Keratinocyte (primary cell): ENCODE data around the gene CACNG4. TPM values are rescaled to one million over a fixed set of nuclear protein-coding genes. Genes with fewer than 3 reads are reported as not detected.

Experiments
- DNase-seq: peaks from one replicate; pipeline ENCODE4 v3.0.0-alpha.2; 2011; ENCODE audit warnings: low read depth, missing footprints, low spot score
- FAIRE-seq: peaks from 2 replicates; lab custom pipeline; 2011; peaks lifted over from hg19 to GRCh38; lab: Jason Lieb, UNC
- H2AFZ ChIP-seq: 2 replicates; pipeline ENCODE4 v1.6.0; 2012; ENCODE audit warnings: low read length, control low read depth, inconsistent platforms; ENCODE audit not compliant: control insufficient read depth
- H3K27ac ChIP-seq: 2 replicates; pipeline ENCODE4 v1.5.1; 2011; ENCODE audit warnings: low read length; ENCODE audit not compliant: control insufficient read depth, insufficient read depth
- H3K27me3 ChIP-seq: 3 replicates; pipeline ENCODE4 v1.6.0; 2011; ENCODE audit warnings: low read length; ENCODE audit not compliant: control insufficient read depth, insufficient read depth; ENCODE audit errors: extremely low read depth
- H3K36me3 ChIP-seq, 2 experiments: 2 replicates in 1 of 2; 3 replicates in 1 of 2; pipeline ENCODE4 v1.5.1; 2011; ENCODE audit warnings: low read length in 2 of 2, mild to moderate bottlenecking in 1 of 2; ENCODE audit not compliant: control insufficient read depth in 2 of 2, insufficient read depth in 2 of 2; ENCODE audit errors: extremely low read depth in 1 of 2
- H3K4me1 ChIP-seq: 3 replicates; pipeline ENCODE4 v1.5.1; 2011; ENCODE audit warnings: low read length; ENCODE audit not compliant: control insufficient read depth, insufficient read depth; ENCODE audit errors: extremely low read depth
- H3K4me2 ChIP-seq: 3 replicates; pipeline ENCODE4 v1.6.0; 2011; ENCODE audit warnings: low read depth, low read length; ENCODE audit not compliant: control insufficient read depth, insufficient read depth; ENCODE audit errors: extremely low read depth
- H3K4me3 ChIP-seq, 3 experiments: fragments of 200-600 bp in 1 of 3; sonication (generic) in 1 of 3; 2 replicates in 2 of 3; 3 replicates in 1 of 3; pipeline ENCODE4 v1.5.1; 2011 to 2016; ENCODE audit warnings: low read length in 3 of 3, mild to moderate bottlenecking in 3 of 3, control low read depth in 2 of 3, inconsistent platforms in 1 of 3, low read depth in 1 of 3, mixed read lengths in 1 of 3, mixed run types in 1 of 3, moderate library complexity in 1 of 3; ENCODE audit not compliant: control insufficient read depth in 2 of 3, insufficient read depth in 2 of 3; ENCODE audit errors: extremely low read depth in 1 of 3
- H3K79me2 ChIP-seq: 2 replicates; pipeline ENCODE4 v1.6.0; 2012; ENCODE audit warnings: low read length; ENCODE audit not compliant: control insufficient read depth, insufficient read depth
- H3K9ac ChIP-seq: 3 replicates; pipeline ENCODE4 v1.6.0; 2011; ENCODE audit warnings: low read length; ENCODE audit not compliant: control insufficient read depth, insufficient read depth; ENCODE audit errors: extremely low read depth
- H3K9me1 ChIP-seq: 3 replicates; pipeline ENCODE4 v1.6.0; 2011; ENCODE audit warnings: low read length; ENCODE audit not compliant: control insufficient read depth, insufficient read depth; ENCODE audit errors: extremely low read depth
- H3K9me3 ChIP-seq: 2 replicates; pipeline ENCODE4 v1.5.1; 2012; ENCODE audit warnings: low read depth, low read length; ENCODE audit not compliant: control insufficient read depth
- H4K20me1 ChIP-seq: 3 replicates; pipeline ENCODE4 v1.6.0; 2011; ENCODE audit warnings: low read length; ENCODE audit not compliant: control insufficient read depth, insufficient read depth; ENCODE audit errors: extremely low read depth
- EZH2 ChIP-seq: IDR thresholded peaks from one replicate; pipeline ENCODE4 v1.6.1; 2012; ENCODE audit warnings: inconsistent platforms, mild to moderate bottlenecking, low read length, moderate library complexity
- dilution Hi-C: fragments of 300-500 bp; cut with MboI; formaldehyde crosslinking; loops from one replicate; pipeline ENCODE4 v1.7.0; 2020; ENCODE audit warnings: low sequenced_read_pairs; ENCODE audit not compliant: extremely low pct_ligation_motif_present
- polyA plus RNA-seq, 5 experiments: library from polyadenylated mRNA; depleted of rRNA in 3 of 5; stranded (reverse) in 3 of 5; stranded (forward) in 1 of 5; unstranded in 1 of 5; fragments of >200 nt; gene quantifications; 1 replicate in 1 of 5; 2 replicates in 3 of 5; 3 replicates in 1 of 5; pipeline versions ENCODE4 v1.2.1 to v1.2.3, GENCODE V29; 2011 to 2012; ENCODE audit warnings: missing spikeins in 2 of 5, low read depth in 1 of 5, low replicate concordance in 1 of 5
- TF ChIP-seq, protein P1 (sequence below), 3 experiments: IDR thresholded peaks in 1 of 3; conservative IDR thresholded peaks in 1 of 3; optimal IDR thresholded peaks in 1 of 3; 2 replicates in 2 of 3; 3 replicates in 1 of 3; pipeline versions ENCODE3 to v1.5.1; 2011; ENCODE audit warnings: low read length in 3 of 3, mild to moderate bottlenecking in 3 of 3, moderate library complexity in 2 of 3, control low read depth in 1 of 3, inconsistent platforms in 1 of 3; ENCODE audit not compliant: insufficient read depth in 2 of 3; ENCODE audit errors: extremely low read depth in 1 of 3

The CACNG4 gene
- polyA plus RNA-seq, 1 donor (not counting 4 experiments of a cell fraction or from before 2014, with no cell fraction given): not detected

DNA sequence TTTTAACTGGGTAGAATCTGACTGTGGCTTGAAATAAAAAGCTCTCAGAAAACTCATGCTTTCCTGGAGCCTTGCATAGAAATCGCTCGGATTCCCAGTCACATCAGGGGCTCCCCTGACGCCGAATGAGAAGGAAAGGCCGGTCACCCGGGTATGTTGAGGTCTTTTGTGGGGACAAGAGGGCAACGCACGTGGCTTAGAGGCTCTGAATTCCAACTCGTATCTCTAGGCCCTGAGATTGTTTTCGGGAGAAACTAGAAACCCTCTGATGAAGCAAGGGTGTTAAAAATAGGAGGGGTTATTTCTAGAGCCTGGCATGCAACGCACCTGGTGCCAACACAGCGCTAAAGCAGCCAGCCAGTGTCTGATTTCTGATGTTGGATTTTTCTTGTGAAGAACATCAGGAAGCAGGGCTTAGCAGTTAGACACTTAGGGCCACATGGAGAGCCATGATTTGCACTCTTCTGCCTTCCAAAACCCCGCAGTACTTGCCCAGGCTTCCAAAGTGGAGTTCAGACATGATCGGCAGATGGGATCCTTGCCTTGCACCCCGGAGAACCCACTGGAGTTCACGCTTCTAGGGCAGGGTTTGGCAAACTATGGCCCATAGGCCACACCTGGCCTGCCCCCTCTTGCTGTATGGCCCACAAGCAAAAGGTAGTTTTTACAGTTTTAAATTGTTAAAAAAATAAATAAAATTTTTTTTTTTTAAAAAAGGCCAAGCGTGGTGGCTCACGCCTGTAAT lies 92.4 kb downstream of the CACNG4 start:
- Histone ChIP-seq H3K9me3 (no peaks in the 10 kb centered on the region), H3K79me2 (no peaks in the 10 kb centered on the region), H3K27me3 (no peaks in the 10 kb centered on the region), H3K4me1 (no peaks in the 10 kb centered on the region), H2AFZ (no peak overlapping the region), H3K9me1 (no peaks in the 10 kb centered on the region), H3K4me2 (no peak overlapping the region), H3K36me3 (no peaks in the 10 kb centered on the region), H4K20me1 (no peaks in the 10 kb centered on the region), H3K4me3 (no peak overlapping the region), H3K9ac (no peak overlapping the region), H3K27ac (no peak overlapping the region)
- FAIRE-seq (no peak), DNase-seq (no peak)
- dilution Hi-C loops: no loop called here
- TF ChIP-seq EZH2: no peak
- TF ChIP-seq, protein P1, sequence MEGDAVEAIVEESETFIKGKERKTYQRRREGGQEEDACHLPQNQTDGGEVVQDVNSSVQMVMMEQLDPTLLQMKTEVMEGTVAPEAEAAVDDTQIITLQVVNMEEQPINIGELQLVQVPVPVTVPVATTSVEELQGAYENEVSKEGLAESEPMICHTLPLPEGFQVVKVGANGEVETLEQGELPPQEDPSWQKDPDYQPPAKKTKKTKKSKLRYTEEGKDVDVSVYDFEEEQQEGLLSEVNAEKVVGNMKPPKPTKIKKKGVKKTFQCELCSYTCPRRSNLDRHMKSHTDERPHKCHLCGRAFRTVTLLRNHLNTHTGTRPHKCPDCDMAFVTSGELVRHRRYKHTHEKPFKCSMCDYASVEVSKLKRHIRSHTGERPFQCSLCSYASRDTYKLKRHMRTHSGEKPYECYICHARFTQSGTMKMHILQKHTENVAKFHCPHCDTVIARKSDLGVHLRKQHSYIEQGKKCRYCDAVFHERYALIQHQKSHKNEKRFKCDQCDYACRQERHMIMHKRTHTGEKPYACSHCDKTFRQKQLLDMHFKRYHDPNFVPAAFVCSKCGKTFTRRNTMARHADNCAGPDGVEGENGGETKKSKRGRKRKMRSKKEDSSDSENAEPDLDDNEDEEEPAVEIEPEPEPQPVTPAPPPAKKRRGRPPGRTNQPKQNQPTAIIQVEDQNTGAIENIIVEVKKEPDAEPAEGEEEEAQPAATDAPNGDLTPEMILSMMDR (optimal IDR thresholded peaks at IDR 0.05 in 1 of 3, IDR thresholded peaks at IDR 0.05 in 1 of 3, conservative IDR thresholded peaks at IDR 0.05 in 1 of 3; ENCODE audit: extremely low read depth in 1 of 3, insufficient read depth in 2 of 3, low read length in 3 of 3): no peak

DNA sequence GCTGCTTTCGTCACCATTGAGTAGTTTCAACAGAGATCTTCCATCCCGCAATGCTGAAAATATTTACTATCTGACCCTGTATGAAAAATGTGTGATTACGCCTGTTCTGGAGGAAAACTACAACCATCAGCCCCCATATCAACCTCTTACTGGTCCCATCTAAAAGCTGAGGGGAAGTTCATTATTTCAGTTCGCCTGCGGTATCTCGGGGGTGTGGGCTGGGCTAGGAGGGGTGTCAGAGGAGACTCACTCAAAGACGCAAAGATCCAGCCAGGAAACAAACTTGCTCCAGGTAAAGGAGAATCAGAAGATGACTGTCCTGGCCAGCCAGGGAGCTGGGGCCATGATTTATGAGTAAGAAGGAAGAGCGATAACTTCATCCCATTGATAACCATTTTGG lies 93.5 kb downstream of the CACNG4 start:
- no peak for TF ChIP-seq EZH2
- TF ChIP-seq, protein P1 (optimal IDR thresholded peaks at IDR 0.05 in 1 of 3, IDR thresholded peaks at IDR 0.05 in 1 of 3, conservative IDR thresholded peaks at IDR 0.05 in 1 of 3; ENCODE audit: extremely low read depth in 1 of 3, insufficient read depth in 2 of 3, low read length in 3 of 3): no peak
- H2AFZ ChIP-seq: no peak overlapping the region
- H3K9ac ChIP-seq: no peak overlapping the region
- H3K4me3 ChIP-seq: no peak overlapping the region
- no peak for FAIRE-seq
- no peaks in the 10 kb centered on the region for H3K9me3 ChIP-seq
- no peak overlapping the region for H3K4me2 ChIP-seq
- H4K20me1 ChIP-seq: no peaks in the 10 kb centered on the region
- no peaks in the 10 kb centered on the region for H3K27me3 ChIP-seq
- no peak overlapping the region for H3K27ac ChIP-seq
- H3K9me1 ChIP-seq: no peaks in the 10 kb centered on the region
- DNase-seq: no peak
- H3K79me2 ChIP-seq: no peaks in the 10 kb centered on the region
- dilution Hi-C loops: no loop called here
- H3K36me3 ChIP-seq: no peaks in the 10 kb centered on the region
- no peaks in the 10 kb centered on the region for H3K4me1 ChIP-seq
